ENCODE data around the gene L1TD1. TPM values are rescaled to one million over a fixed set of nuclear protein-coding genes. Genes with fewer than 3 reads are reported as not detected.
"Not testable (repeated sequence)": the region's sequence is repeated elsewhere in the genome, so short reads cannot be mapped to it uniquely, and the experiment has no call there.

The L1TD1 gene
- polyA plus RNA-seq, 1 experiment: not detected

GRCh38 chr1:62238507-62238906, 43.9 kb downstream of the L1TD1 start:
- ChIA-PET POLR2A (no interaction called here), CTCF (no interaction called here)
- TF ChIP-seq CTCF (IDR thresholded peaks at IDR 0.05; ENCODE audit: insufficient read depth, low read depth, low read length): no peak
- Histone ChIP-seq H3K27me3 (ENCODE audit: control insufficient read depth, insufficient read depth, low read length) (no peaks in the 10 kb centered on the region), H3K36me3 (ENCODE audit: control insufficient read depth, insufficient read depth, low read length) (no peaks in the 10 kb centered on the region), H3K4me3 (ENCODE audit: low read depth, low read length) (no peak overlapping the region)
- DNase-seq (ENCODE audit: low read depth): no peak

GRCh38 chr1:62239652-62240403, 45.2 kb downstream of the L1TD1 start:
- H3K27me3 ChIP-seq (ENCODE audit: control insufficient read depth, insufficient read depth, low read length); CTCF ChIA-PET; H3K4me3 ChIP-seq (ENCODE audit: low read depth, low read length); H3K36me3 ChIP-seq (ENCODE audit: control insufficient read depth, insufficient read depth, low read length); DNase-seq (ENCODE audit: low read depth): not testable (repeated sequence)
- POLR2A ChIA-PET: interaction anchor here (0.6 kb wide), 1 partner anchor 9 kb away, joined by 3 read pairs; no protein-coding TSS in a partner anchor

DNA sequence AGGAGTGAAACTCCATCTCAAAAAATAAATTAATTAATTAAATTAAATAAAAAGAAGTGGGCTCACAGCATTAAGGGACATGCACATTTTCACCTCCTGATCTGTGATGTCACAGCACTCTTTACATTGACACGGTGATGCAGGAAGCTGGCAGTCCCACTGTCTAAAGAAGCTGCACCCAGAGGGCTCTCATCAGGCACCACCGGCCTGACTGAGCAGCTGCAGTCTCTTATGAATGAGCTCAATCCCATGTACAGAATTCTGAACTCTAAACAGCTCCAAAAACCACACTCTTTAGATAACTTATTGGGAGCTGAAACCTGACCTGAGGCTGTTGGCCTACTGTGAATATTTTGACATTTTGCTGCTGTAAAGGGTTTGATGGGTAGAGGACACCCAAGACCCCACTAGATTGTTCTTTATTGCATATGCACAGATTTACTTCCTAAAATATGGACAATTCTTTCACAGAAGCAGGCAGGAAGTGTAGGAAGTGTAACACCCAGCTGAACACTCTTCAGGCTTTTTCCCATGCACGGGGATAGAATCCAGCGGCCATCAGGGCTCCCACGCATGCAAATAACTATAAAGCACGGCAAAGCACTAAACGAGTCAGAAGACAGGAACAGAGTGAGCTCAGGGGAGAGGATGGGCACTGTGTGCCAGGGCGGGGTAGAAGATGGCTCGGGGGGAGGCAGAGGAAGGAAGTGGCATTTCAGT, 46.2 kb downstream of the L1TD1 start:
- H3K4me3 ChIP-seq (ENCODE audit: low read depth, low read length): no peak overlapping the region
- TF ChIP-seq CTCF (IDR thresholded peaks at IDR 0.05; ENCODE audit: insufficient read depth, low read depth, low read length): no peak
- CTCF ChIA-PET: no interaction called here
- no peak for DNase-seq (ENCODE audit: low read depth)
- H3K27me3 ChIP-seq (ENCODE audit: control insufficient read depth, insufficient read depth, low read length): no peaks in the 10 kb centered on the region
- POLR2A ChIA-PET: interaction anchor here (0.6 kb wide), 1 partner anchor 10 kb away, joined by 3 read pairs; no protein-coding TSS in a partner anchor
- H3K36me3 ChIP-seq (ENCODE audit: control insufficient read depth, insufficient read depth, low read length): no peaks in the 10 kb centered on the region

GRCh38 chr1:62241371-62242131, 46.9 kb downstream of the L1TD1 start:
- no peaks in the 10 kb centered on the region for H3K27me3 ChIP-seq (ENCODE audit: control insufficient read depth, insufficient read depth, low read length)
- DNase-seq (ENCODE audit: low read depth): no peak
- H3K4me3 ChIP-seq (ENCODE audit: low read depth, low read length): no peak overlapping the region
- no peak for TF ChIP-seq CTCF (IDR thresholded peaks at IDR 0.05; ENCODE audit: insufficient read depth, low read depth, low read length)
- ChIA-PET POLR2A (no interaction called here), CTCF (no interaction called here)
- H3K36me3 ChIP-seq (ENCODE audit: control insufficient read depth, insufficient read depth, low read length): no peaks in the 10 kb centered on the region

- H3K27me3 ChIP-seq (ENCODE audit: control insufficient read depth, insufficient read depth, low read length); DNase-seq (ENCODE audit: low read depth); H3K4me3 ChIP-seq (ENCODE audit: low read depth, low read length); POLR2A ChIA-PET; H3K36me3 ChIP-seq (ENCODE audit: control insufficient read depth, insufficient read depth, low read length): not testable (repeated sequence)
- CTCF ChIA-PET: interaction anchor here (1.1 to 1.2 kb wide), 2 partner anchors 14 to 713 kb away, joined by 3 to 4 read pairs; no protein-coding TSS in a partner anchor
These were observed 49.7 kb downstream of the L1TD1 start for GRCh38 chr1:62244380-62244779.

GRCh38 chr1:62245201-62245600, 50.6 kb downstream of the L1TD1 start:
- ChIA-PET POLR2A (no interaction called here), CTCF (interaction anchor here (1.1 to 1.2 kb wide), 2 partner anchors 13 to 712 kb away, joined by 3 to 4 read pairs; no protein-coding TSS in a partner anchor)
- no peaks in the 10 kb centered on the region for H3K27me3 ChIP-seq (ENCODE audit: control insufficient read depth, insufficient read depth, low read length)
- DNase-seq (ENCODE audit: low read depth): no peak
- no peaks in the 10 kb centered on the region for H3K36me3 ChIP-seq (ENCODE audit: control insufficient read depth, insufficient read depth, low read length)
- no peak for TF ChIP-seq CTCF (IDR thresholded peaks at IDR 0.05; ENCODE audit: insufficient read depth, low read depth, low read length)
- no peak overlapping the region for H3K4me3 ChIP-seq (ENCODE audit: low read depth, low read length)
